Caco-2 (cell line): ENCODE measurements around the gene TESK2. TPM values are rescaled to one million over a fixed set of nuclear protein-coding genes. Genes with fewer than 3 reads are reported as not detected.

Experiments
- BruUV-seq: library from RNA; stranded (reverse); fragments of 400-500 nt; replicated peaks from 2 replicates; lab custom pipeline; 2021; lab: Mats Ljungman, UMichigan
- CTCF ChIA-PET: fragments of 300-600 bp; sonication (Branson Sonifier 250); formaldehyde crosslinking; loops from one replicate; lab custom pipeline; 2022; ENCODE audit warnings: antibody characterized with exemption; lab: Charles Lee
- POLR2A ChIA-PET: fragments of 300-600 bp; sonication (Branson Sonifier 250); formaldehyde crosslinking; loops from one replicate; lab custom pipeline; 2022; ENCODE audit warnings: antibody characterized with exemption; lab: Charles Lee
- DNase-seq, 2 experiments: peaks; one replicate each; pipeline versions ENCODE4 v3.0.0 to v3.0.0-alpha.2; 2020 to 2022
- H3K27me3 ChIP-seq: replicated peaks from 2 replicates; pipeline ENCODE4 v1.6.0; 2011; ENCODE audit warnings: low read length; ENCODE audit not compliant: control insufficient read depth, insufficient read depth
- H3K36me3 ChIP-seq: 2 replicates; pipeline ENCODE4 v1.5.1; 2011; ENCODE audit warnings: low read length; ENCODE audit not compliant: control insufficient read depth, insufficient read depth
- H3K4me1 ChIP-seq: fragments of 250-450 bp; sonication (Bioruptor Pico); 2 replicates; pipeline ENCODE4 v1.5.1; 2020; ENCODE audit warnings: mild to moderate bottlenecking
- H3K4me3 ChIP-seq: 2 replicates; pipeline ENCODE4 v1.5.1; 2011; ENCODE audit warnings: low read depth, mild to moderate bottlenecking, control low read depth, low read length
- H3K9me3 ChIP-seq: fragments of 250-450 bp; sonication (Bioruptor Pico); 2 replicates; pipeline ENCODE4 v1.5.1; 2020; ENCODE audit warnings: mild to moderate bottlenecking, moderate library complexity
- H3K27ac Mint-ChIP-seq: one replicate; pipeline ENCODE4 v1.8.0; 2022; ENCODE audit warnings: mixed read lengths; ENCODE audit not compliant: unreplicated experiment
- H3K27me3 Mint-ChIP-seq: one replicate; pipeline ENCODE4 v1.8.0; 2022; ENCODE audit warnings: mixed read lengths; ENCODE audit not compliant: insufficient read depth, unreplicated experiment
- H3K36me3 Mint-ChIP-seq: one replicate; pipeline ENCODE4 v1.8.0; 2022; ENCODE audit warnings: mild to moderate bottlenecking, mixed read lengths; ENCODE audit not compliant: insufficient read depth, unreplicated experiment
- H3K4me1 Mint-ChIP-seq: one replicate; pipeline ENCODE4 v1.8.0; 2022; ENCODE audit warnings: low read depth, mixed read lengths; ENCODE audit not compliant: unreplicated experiment
- H3K4me3 Mint-ChIP-seq: one replicate; pipeline ENCODE4 v1.8.0; 2022; ENCODE audit warnings: mild to moderate bottlenecking, moderate library complexity, mixed read lengths; ENCODE audit not compliant: unreplicated experiment
- H3K9me3 Mint-ChIP-seq: one replicate; pipeline ENCODE4 v1.8.0; 2022; ENCODE audit warnings: mixed read lengths; ENCODE audit not compliant: unreplicated experiment
- CTCF ChIP-seq, 2 experiments: fragments of 200-600 bp in 1 of 2; IDR thresholded peaks; 1 replicate in 1 of 2; 2 replicates in 1 of 2; pipeline versions ENCODE4 v1.5.1 to v1.8.0; 2011 to 2022; ENCODE audit warnings: antibody characterized with exemption in 1 of 2, control low read depth in 1 of 2, inconsistent platforms in 1 of 2, low read depth in 1 of 2, low read length in 1 of 2, mild to moderate bottlenecking in 1 of 2, moderate library complexity in 1 of 2; ENCODE audit not compliant: insufficient read depth in 1 of 2, severe bottlenecking in 1 of 2, unreplicated experiment in 1 of 2
- intact Hi-C: fragments of 100-400 bp; cut with micrococcal nuclease; formaldehyde crosslinking; loops from one replicate; pipeline ENCODE4 v1.10.0; 2022; ENCODE audit not compliant: unreplicated experiment
- total RNA-seq: library from RNA; stranded (reverse); gene quantifications from 2 replicates; pipeline ENCODE4 v1.2.3, GENCODE V29; 2022

Gene TESK2
- total RNA-seq, 1 experiment from 2014 or later, result 14.7 TPM

GRCh38 chr1:45412899-45413298 lies 78.1 kb downstream of the TESK2 start:
- no peaks in the 10 kb centered on the region for H3K9me3 ChIP-seq
- ChIA-PET CTCF (no interaction called here), POLR2A (no interaction called here)
- H3K4me1 ChIP-seq, result peaks cover 7% of the 10 kb centered on the region; the same call in 1 of the 2 replicates
- Mint-ChIP-seq H3K27ac (no peak overlapping the region), H3K27me3 (no peaks in the 10 kb centered on the region), H3K4me3 (no peak overlapping the region), H3K36me3 (peaks cover 6% of the 10 kb centered on the region), H3K4me1 (no peaks in the 10 kb centered on the region), H3K9me3 (no peaks in the 10 kb centered on the region)
- BruUV-seq, result no TSS peak
- no peaks in the 10 kb centered on the region for H3K36me3 ChIP-seq
- H3K4me3 ChIP-seq, result no peak overlapping the region
- TF ChIP-seq CTCF (IDR thresholded peaks at IDR 0.05; ENCODE audit: insufficient read depth in 1 of 2, low read depth in 1 of 2, low read length in 1 of 2, severe bottlenecking in 1 of 2, unreplicated experiment in 1 of 2), result no peak
- intact Hi-C loops, result no loop called here
- no peak for DNase-seq
- H3K27me3 ChIP-seq, result no peaks in the 10 kb centered on the region

- H3K27me3 ChIP-seq, result no peaks in the 10 kb centered on the region
- H3K9me3 ChIP-seq, result no peaks in the 10 kb centered on the region
- peaks cover 7% of the 10 kb centered on the region; the same call in 1 of the 2 replicates for H3K4me1 ChIP-seq
- no peak overlapping the region for H3K4me3 ChIP-seq
- Mint-ChIP-seq H3K4me3 (no peak overlapping the region), H3K27ac (no peak overlapping the region), H3K36me3 (peaks cover under 1% of the 10 kb centered on the region), H3K4me1 (no peaks in the 10 kb centered on the region), H3K27me3 (no peaks in the 10 kb centered on the region), H3K9me3 (no peaks in the 10 kb centered on the region)
- CTCF ChIA-PET, result no interaction called here
- intact Hi-C loops, result no loop called here
- TF ChIP-seq CTCF (IDR thresholded peaks at IDR 0.05; ENCODE audit: insufficient read depth in 1 of 2, low read depth in 1 of 2, low read length in 1 of 2, severe bottlenecking in 1 of 2, unreplicated experiment in 1 of 2), result no peak
- POLR2A ChIA-PET, result no interaction called here
- no TSS peak for BruUV-seq
- no peak for DNase-seq
- no peaks in the 10 kb centered on the region for H3K36me3 ChIP-seq
Measured at GRCh38 chr1:45411510-45411899, 79.5 kb downstream of the TESK2 start.

GRCh38 chr1:45410850-45411509 lies 80.0 kb downstream of the TESK2 start:
- no peak for DNase-seq
- Mint-ChIP-seq H3K4me1 (no peaks in the 10 kb centered on the region), H3K9me3 (no peaks in the 10 kb centered on the region), H3K27me3 (no peaks in the 10 kb centered on the region), H3K36me3 (no peaks in the 10 kb centered on the region), H3K4me3 (no peak overlapping the region), H3K27ac (no peak overlapping the region)
- no peak overlapping the region for H3K4me3 ChIP-seq
- H3K27me3 ChIP-seq, result no peaks in the 10 kb centered on the region
- ChIA-PET POLR2A (no interaction called here), CTCF (no interaction called here)
- TF ChIP-seq CTCF (IDR thresholded peaks at IDR 0.05; ENCODE audit: insufficient read depth in 1 of 2, low read depth in 1 of 2, low read length in 1 of 2, severe bottlenecking in 1 of 2, unreplicated experiment in 1 of 2), result no peak
- no peaks in the 10 kb centered on the region for H3K9me3 ChIP-seq
- intact Hi-C loops, result no loop called here
- no TSS peak for BruUV-seq
- H3K36me3 ChIP-seq, result no peaks in the 10 kb centered on the region
- H3K4me1 ChIP-seq, result peaks cover 7% of the 10 kb centered on the region; the same call in 1 of the 2 replicates
